ENCODE data around the gene SWT1.

DNA sequence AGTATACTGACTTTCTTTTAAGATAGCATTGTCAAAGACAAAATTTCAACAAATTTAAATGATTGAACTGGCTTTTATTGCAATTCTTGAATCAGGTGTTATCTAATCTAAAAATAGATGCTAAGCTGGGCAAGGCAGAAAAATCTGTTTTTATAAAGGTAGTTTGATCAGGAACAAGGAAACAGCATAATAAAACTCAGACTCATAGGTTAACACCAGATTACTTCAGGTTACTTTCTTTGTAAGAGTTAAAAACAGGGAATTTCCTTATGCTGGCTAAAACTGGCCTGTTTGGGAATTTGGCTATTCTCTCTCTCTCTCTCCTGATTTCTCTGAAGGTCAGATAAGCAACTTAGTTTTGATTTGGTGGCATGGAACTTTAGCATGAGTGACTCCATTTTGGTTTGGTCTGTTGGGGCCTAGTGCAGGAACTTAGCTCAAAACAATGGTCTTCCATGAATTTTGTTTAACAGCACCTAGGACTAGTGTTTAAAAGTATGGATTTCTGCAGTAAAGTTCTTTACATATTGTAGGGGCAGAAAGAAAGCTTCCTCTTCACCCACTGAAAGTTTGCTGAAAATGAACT is 184.3 kb downstream of the SWT1 start:
- TF ChIP-seq, protein P1, sequence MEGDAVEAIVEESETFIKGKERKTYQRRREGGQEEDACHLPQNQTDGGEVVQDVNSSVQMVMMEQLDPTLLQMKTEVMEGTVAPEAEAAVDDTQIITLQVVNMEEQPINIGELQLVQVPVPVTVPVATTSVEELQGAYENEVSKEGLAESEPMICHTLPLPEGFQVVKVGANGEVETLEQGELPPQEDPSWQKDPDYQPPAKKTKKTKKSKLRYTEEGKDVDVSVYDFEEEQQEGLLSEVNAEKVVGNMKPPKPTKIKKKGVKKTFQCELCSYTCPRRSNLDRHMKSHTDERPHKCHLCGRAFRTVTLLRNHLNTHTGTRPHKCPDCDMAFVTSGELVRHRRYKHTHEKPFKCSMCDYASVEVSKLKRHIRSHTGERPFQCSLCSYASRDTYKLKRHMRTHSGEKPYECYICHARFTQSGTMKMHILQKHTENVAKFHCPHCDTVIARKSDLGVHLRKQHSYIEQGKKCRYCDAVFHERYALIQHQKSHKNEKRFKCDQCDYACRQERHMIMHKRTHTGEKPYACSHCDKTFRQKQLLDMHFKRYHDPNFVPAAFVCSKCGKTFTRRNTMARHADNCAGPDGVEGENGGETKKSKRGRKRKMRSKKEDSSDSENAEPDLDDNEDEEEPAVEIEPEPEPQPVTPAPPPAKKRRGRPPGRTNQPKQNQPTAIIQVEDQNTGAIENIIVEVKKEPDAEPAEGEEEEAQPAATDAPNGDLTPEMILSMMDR (IDR thresholded peaks at IDR 0.05; ENCODE audit: low read length): no peak
- TF ChIP-seq EZH2 (IDR thresholded peaks at IDR 0.05; ENCODE audit: borderline replicate concordance, low read length): no peak
